Common myeloid progenitor, CD34-positive (primary cell): ENCODE measurements around the gene SIRT2.

Experiments
- CTCF ChIA-PET: fragments of 350-600 bp; sonication (Branson Sonifier 250); formaldehyde crosslinking; loops from one replicate; lab custom pipeline; 2021; ENCODE audit warnings: antibody characterized with exemption; lab: Charles Lee
- POLR2A ChIA-PET: fragments of 350-600 bp; sonication (Branson Sonifier 250); formaldehyde crosslinking; loops from one replicate; lab custom pipeline; 2021; ENCODE audit warnings: antibody characterized with exemption; lab: Charles Lee
- DNase-seq, 3 donors: peaks; one replicate each; pipeline versions ENCODE4 v3.0.0 to v3.0.0-alpha.2; 2013
- H3K27ac ChIP-seq, 2 experiments: 1 replicate in 1 of 2; 2 replicates in 1 of 2; pipeline ENCODE4 v1.7.0; 2013; ENCODE audit warnings: inconsistent platforms in 2 of 2, low read length in 2 of 2, mild to moderate bottlenecking in 2 of 2, low read depth in 1 of 2, moderate library complexity in 1 of 2; ENCODE audit not compliant: severe bottlenecking in 2 of 2, insufficient read depth in 1 of 2, poor library complexity in 1 of 2
- H3K27me3 ChIP-seq, 5 experiments: replicated peaks in 2 of 5; 1 replicate in 3 of 5; 2 replicates in 2 of 5; pipeline versions ENCODE4 v1.6.1 to v1.7.0; 2013; ENCODE audit warnings: low read length in 4 of 5, mild to moderate bottlenecking in 2 of 5, moderate library complexity in 2 of 5, inconsistent platforms in 1 of 5; ENCODE audit not compliant: insufficient read depth in 5 of 5, control insufficient read depth in 4 of 5
- H3K36me3 ChIP-seq, 4 experiments: 1 replicate in 2 of 4; 2 replicates in 2 of 4; pipeline versions ENCODE4 v1.6.1 to v1.7.0; 2013; ENCODE audit warnings: low read length in 3 of 4, control low read depth in 1 of 4, mild to moderate bottlenecking in 1 of 4; ENCODE audit not compliant: control insufficient read depth in 4 of 4, insufficient read depth in 4 of 4
- H3K4me1 ChIP-seq, 4 experiments: 1 replicate in 3 of 4; 2 replicates in 1 of 4; pipeline versions ENCODE4 v1.6.1 to v1.7.1; 2013; ENCODE audit warnings: low read length in 3 of 4, mild to moderate bottlenecking in 3 of 4, control low read depth in 1 of 4, inconsistent platforms in 1 of 4, moderate library complexity in 1 of 4; ENCODE audit not compliant: control insufficient read depth in 4 of 4, insufficient read depth in 4 of 4; ENCODE audit errors: control extremely low read depth in 1 of 4
- H3K4me3 ChIP-seq, 7 experiments: 1 replicate in 4 of 7; 2 replicates in 3 of 7; pipeline versions ENCODE4 v1.5.1 to v1.7.0; 2013; ENCODE audit warnings: mild to moderate bottlenecking in 7 of 7, low read length in 6 of 7, moderate library complexity in 6 of 7, inconsistent platforms in 2 of 7, low read depth in 2 of 7, control low read depth in 1 of 7; ENCODE audit not compliant: insufficient read depth in 4 of 7, control insufficient read depth in 1 of 7; ENCODE audit errors: extremely low read depth in 1 of 7
- H3K9me3 ChIP-seq, 5 experiments: 1 replicate in 4 of 5; 2 replicates in 1 of 5; pipeline versions ENCODE4 v1.6.1 to v1.7.1; 2013; ENCODE audit warnings: low read length in 4 of 5, mild to moderate bottlenecking in 2 of 5, inconsistent platforms in 1 of 5, low read depth in 1 of 5, moderate library complexity in 1 of 5; ENCODE audit not compliant: control insufficient read depth in 4 of 5, insufficient read depth in 2 of 5; ENCODE audit errors: control extremely low read depth in 1 of 5
- WGBS: methylation state at CpG from one replicate; pipeline ENCODE4 v1.1.5; 2013; ENCODE audit not compliant: insufficient coverage; 5-methylcytosine and 5-hydroxymethylcytosine counted together

SIRT2 gene

DNA sequence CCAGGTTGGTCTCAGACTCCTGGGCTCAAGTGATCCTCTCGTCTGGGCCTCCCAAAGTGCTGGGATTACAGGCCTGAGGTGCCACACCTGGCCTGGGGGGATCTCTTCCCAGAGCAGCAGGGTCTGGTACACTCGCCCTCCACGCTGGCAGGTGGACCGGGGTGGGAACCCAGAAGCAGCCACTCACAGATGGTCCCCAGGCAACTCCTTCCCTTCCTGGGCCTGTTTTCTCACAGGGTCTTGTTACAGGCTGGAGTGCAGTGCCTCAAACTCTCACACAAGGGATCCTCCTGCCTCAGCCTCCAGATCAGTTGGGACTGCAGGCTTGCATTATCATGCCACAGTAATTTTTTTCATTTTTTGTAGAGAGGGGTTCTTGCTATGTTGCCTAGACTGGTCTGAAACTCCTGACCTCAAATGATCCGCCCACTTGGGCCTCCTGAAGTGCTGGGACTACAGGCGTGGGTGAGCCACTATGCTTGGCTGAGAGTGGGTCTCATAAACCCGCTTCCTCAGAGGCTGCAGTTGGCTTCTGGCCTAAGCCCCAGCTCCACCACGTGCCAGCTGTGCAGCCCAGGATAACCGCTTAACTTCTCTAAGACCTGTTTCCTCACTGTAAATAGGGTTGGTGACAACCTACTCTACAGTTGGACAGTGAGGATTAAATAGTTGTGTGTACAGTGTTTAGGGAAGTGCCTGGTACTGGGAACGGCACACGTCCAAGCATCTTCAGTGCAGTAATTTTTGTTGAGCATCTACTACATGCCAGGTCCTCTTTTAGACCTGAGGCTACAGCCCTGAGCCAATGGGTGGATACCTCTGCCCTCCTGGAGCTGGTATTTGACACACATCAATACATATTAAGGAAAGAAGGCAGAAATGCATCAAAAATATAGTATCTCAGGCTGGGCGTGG, 13.4 kb upstream of the SIRT2 start:
- Histone ChIP-seq H3K4me3 (no peak overlapping the region), H3K27ac (no peak overlapping the region), H3K9me3 (no peaks in the 10 kb centered on the region), H3K4me1 (peaks cover 0 to 5% (median 3%) of the 10 kb centered on the region in 4 experiments), H3K36me3 (peaks cover 0 to 26% (median 12%) of the 10 kb centered on the region in 4 experiments), H3K27me3 (no peaks in the 10 kb centered on the region)
- ChIA-PET CTCF (interaction anchor here (1.0 to 1.3 kb wide), 3 partner anchors 12 to 34 kb away, joined by 3 read pairs; no protein-coding TSS in a partner anchor), POLR2A (no interaction called here)
- peak in 2 of 3 donors; percentile 58 to 71 for DNase-seq
- 57% methylated on average over 11 of the region's 12 CpGs for WGBS

DNA sequence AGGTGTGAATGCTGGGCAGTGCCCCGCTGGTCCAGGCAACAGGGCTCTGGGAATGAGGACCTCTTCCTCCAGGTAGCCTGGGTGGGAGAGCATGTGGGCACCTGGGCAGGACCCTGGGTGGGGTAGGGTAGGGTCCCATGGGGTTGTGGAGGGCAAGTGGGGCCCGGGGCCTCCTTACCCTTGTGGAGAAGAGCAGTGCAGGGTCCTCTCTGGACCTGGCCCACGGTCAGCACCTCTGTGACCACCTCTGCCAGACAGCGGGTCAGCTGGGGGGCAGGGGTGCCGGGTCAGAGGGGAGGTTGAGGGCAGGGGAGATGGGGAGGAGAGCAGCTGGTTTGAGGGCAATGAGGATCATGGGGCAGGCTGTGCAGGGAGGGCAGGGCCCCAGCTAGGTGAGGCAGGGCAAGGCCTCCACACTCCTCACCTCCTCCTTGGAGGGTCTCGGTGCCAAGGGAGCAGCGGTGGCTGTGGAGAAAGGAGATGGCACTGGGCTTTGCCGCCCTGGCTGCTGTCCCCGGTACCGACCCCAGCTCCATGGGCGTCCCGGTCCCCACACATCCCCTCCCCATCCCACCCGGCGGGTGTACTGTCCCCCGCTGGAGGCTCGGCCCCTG, 12.1 kb upstream of the SIRT2 start:
- ChIA-PET CTCF (interaction anchor here (1.0 to 1.3 kb wide), 2 partner anchors 10 to 14 kb away, joined by 3 read pairs; no protein-coding TSS in a partner anchor), POLR2A (no interaction called here)
- Histone ChIP-seq H3K4me1 (peaks cover 0 to 5% (median 3%) of the 10 kb centered on the region in 4 experiments), H3K9me3 (no peaks in the 10 kb centered on the region), H3K36me3 (peaks cover 0 to 38% (median 21%) of the 10 kb centered on the region in 4 experiments), H3K4me3 (no peak overlapping the region), H3K27ac (no peak overlapping the region), H3K27me3 (no peaks in the 10 kb centered on the region)
- no peak for DNase-seq
- 80% methylated on average over 14 of the region's 16 CpGs for WGBS

DNA sequence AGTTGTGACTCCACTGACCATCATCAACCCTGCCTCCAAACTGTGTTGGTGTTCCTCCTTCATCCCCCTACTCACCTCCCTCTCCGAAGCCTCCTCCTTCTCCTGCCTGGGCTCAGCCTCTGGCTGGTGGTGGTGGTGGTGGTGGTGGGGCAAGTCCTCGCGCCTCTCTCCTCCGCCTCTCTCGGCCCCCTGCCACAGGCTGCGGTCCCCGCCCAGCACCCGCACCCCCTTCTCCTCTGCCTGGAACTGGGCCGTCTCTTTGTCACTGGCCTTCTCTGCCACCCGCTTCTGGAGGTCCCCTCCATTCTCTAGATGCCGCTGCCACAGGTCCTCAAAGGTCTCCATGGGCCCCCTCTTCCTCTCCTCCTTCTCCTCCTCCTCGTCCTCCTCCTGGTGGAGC, 11.1 kb upstream of the SIRT2 start:
- WGBS: 97% methylated on average over 6 of the region's 12 CpGs
- CTCF ChIA-PET: no interaction called here
- no peaks in the 10 kb centered on the region for H3K9me3 ChIP-seq
- POLR2A ChIA-PET: no interaction called here
- H3K36me3 ChIP-seq: peaks cover 0 to 38% (median 20%) of the 10 kb centered on the region in 4 experiments
- DNase-seq: no peak
- H3K4me3 ChIP-seq: no peak overlapping the region
- no peak overlapping the region for H3K27ac ChIP-seq
- no peaks in the 10 kb centered on the region for H3K27me3 ChIP-seq
- peaks cover 0 to 5% (median 3%) of the 10 kb centered on the region in 4 experiments for H3K4me1 ChIP-seq

DNA sequence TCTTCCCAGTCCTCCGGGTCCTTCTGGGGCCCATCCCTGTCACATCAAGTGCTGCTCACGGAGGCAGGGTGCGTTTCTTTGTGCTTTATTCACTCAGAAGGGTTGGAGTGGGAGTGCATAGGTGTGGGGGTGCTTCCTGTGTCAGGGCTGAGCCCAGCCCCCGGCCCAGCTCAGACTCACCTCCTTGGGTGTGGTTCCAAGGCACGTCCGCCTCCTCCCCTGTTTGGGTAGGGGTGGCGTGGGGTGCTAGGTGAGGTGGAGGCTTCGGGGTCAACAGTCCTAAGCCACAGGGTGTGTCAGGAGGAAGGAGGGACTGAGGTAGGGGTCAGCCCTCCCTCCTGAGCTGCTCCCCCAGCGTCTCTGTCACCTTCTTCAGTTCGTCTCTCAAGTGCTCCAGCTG, 9.5 kb upstream of the SIRT2 start:
- no peak overlapping the region for H3K4me3 ChIP-seq
- no peaks in the 10 kb centered on the region for H3K27me3 ChIP-seq
- H3K9me3 ChIP-seq: no peaks in the 10 kb centered on the region
- peaks cover 0 to 5% (median 3%) of the 10 kb centered on the region in 4 experiments for H3K4me1 ChIP-seq
- POLR2A ChIA-PET: interaction anchor here (0.7 kb wide), 1 partner anchor 11 kb away, joined by 6 read pairs; no protein-coding TSS in a partner anchor
- peaks cover 2 to 47% (median 30%) of the 10 kb centered on the region in 4 experiments for H3K36me3 ChIP-seq
- WGBS: 86% methylated on average over 2 of the region's 10 CpGs
- CTCF ChIA-PET: no interaction called here
- no peak for DNase-seq
- no peak overlapping the region for H3K27ac ChIP-seq

DNA sequence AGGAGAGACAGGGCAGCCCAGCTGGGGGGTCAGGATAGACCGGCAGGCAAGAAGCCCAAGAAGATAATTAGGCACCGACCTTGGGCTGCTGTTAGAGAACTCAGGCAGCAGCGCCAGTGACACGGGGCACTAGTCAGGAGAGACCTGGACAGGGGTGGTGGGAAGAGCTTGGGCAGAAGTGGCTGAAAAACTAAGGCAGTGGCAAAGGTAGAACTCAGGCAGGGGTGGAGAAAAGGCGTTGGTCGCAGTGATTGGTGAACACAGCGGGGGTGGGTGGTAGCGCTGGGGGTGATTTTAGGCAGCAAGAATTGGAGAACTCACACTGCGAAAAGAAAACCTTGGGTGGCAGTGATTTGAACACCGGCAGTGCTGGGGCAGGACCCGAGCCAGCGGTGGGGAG, 8.3 kb upstream of the SIRT2 start:
- Histone ChIP-seq H3K27me3 (no peaks in the 10 kb centered on the region), H3K27ac (no peak overlapping the region), H3K4me3 (no peak overlapping the region), H3K9me3 (no peaks in the 10 kb centered on the region), H3K36me3 (peaks cover 2 to 47% (median 30%) of the 10 kb centered on the region in 4 experiments), H3K4me1 (peaks cover 0 to 3% (median 2%) of the 10 kb centered on the region in 4 experiments)
- WGBS: over 99% methylated on average over 12 of the region's 12 CpGs
- POLR2A ChIA-PET: no interaction called here
- DNase-seq: no peak
- CTCF ChIA-PET: no interaction called here

DNA sequence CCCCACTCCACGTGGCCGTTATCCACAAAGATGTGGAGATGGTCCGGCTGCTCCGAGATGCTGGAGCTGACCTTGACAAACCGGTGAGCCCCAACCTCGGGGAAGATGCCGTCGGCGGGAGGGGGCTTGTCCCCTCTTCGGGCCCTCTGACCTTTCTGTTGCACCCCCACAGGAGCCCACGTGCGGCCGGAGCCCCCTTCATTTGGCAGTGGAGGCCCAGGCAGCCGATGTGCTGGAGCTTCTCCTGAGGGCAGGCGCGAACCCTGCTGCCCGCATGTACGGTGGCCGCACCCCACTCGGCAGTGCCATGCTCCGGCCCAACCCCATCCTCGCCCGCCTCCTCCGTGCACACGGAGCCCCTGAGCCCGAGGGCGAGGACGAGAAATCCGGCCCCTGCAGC, 7.8 kb upstream of the SIRT2 start:
- Histone ChIP-seq H3K27me3 (no peaks in the 10 kb centered on the region), H3K27ac (no peak overlapping the region), H3K4me1 (peaks cover 0 to 2% (median 0%) of the 10 kb centered on the region in 4 experiments), H3K4me3 (no peak overlapping the region), H3K36me3 (peaks cover 2 to 47% (median 30%) of the 10 kb centered on the region in 4 experiments), H3K9me3 (no peaks in the 10 kb centered on the region)
- WGBS: 96% methylated on average over 29 of the region's 29 CpGs
- no peak for DNase-seq
- POLR2A ChIA-PET: no interaction called here
- CTCF ChIA-PET: no interaction called here
